H1 (cell line): Measurements from ENCODE around the gene ANKEF1. TPM values are rescaled to one million over a fixed set of nuclear protein-coding genes. Genes with fewer than 3 reads are reported as not detected.

Source experiments
- CTCF ChIA-PET: fragments of 300-600 bp; sonication (Branson Sonifier 250); formaldehyde crosslinking; loops from one replicate; lab custom pipeline; 2021; ENCODE audit not compliant: partially characterized antibody; lab: Charles Lee
- POLR2A ChIA-PET: fragments of 300-600 bp; sonication (Branson Sonifier 250); formaldehyde crosslinking; loops from one replicate; lab custom pipeline; 2021; ENCODE audit warnings: inconsistent platforms; ENCODE audit not compliant: partially characterized antibody; lab: Charles Lee
- DNase-seq, 2 experiments: peaks; one replicate each; pipeline versions ENCODE4 v3.0.0 to v3.0.0-alpha.2; 2010 to 2022; ENCODE audit warnings: low spot score in 2 of 2, low read depth in 1 of 2, mixed read lengths in 1 of 2
- FAIRE-seq: peaks from 2 replicates; lab custom pipeline; 2011; peaks lifted over from hg19 to GRCh38; lab: Jason Lieb, UNC
- H2AFZ ChIP-seq: 2 replicates; pipeline ENCODE4 v1.8.1; 2012; ENCODE audit warnings: low read length, inconsistent platforms
- H2AK5ac ChIP-seq: 2 replicates; pipeline ENCODE4 v1.6.1; 2013; ENCODE audit warnings: low read depth, low read length
- H2BK120ac ChIP-seq: replicated peaks from 2 replicates; pipeline ENCODE3; 2013; ENCODE audit warnings: low read depth, low read length, inconsistent platforms
- H2BK12ac ChIP-seq: 2 replicates; pipeline ENCODE4 v1.6.1; 2013; ENCODE audit warnings: low read depth, low read length
- H2BK15ac ChIP-seq: 2 replicates; pipeline ENCODE4 v1.6.1; 2013; ENCODE audit warnings: low read length
- H2BK20ac ChIP-seq: 2 replicates; pipeline ENCODE4 v1.6.1; 2013; ENCODE audit warnings: low read length
- H2BK5ac ChIP-seq: 2 replicates; pipeline ENCODE4 v1.6.1; 2013; ENCODE audit warnings: low read depth, low read length
- H3K14ac ChIP-seq: 2 replicates; pipeline ENCODE4 v1.6.1; 2013; ENCODE audit warnings: inconsistent platforms; ENCODE audit not compliant: insufficient read length
- H3K18ac ChIP-seq: 2 replicates; pipeline ENCODE4 v1.6.1; 2013; ENCODE audit warnings: low read length; ENCODE audit errors: extremely low read depth
- H3K23ac ChIP-seq: 2 replicates; pipeline ENCODE4 v1.6.1; 2013; ENCODE audit warnings: inconsistent platforms; ENCODE audit not compliant: insufficient read length
- H3K23me2 ChIP-seq: 2 replicates; pipeline ENCODE4 v1.6.1; 2013; ENCODE audit warnings: low read depth, low read length
- H3K27ac ChIP-seq: 2 replicates; pipeline ENCODE4 v1.6.1; 2011; ENCODE audit warnings: low read depth, low read length, inconsistent platforms
- H3K27me3 ChIP-seq, 4 experiments: replicated peaks in 1 of 4; 1 replicate in 1 of 4; 2 replicates in 3 of 4; pipeline versions ENCODE4 v1.6.1 to v1.8.1; 2011 to 2013; ENCODE audit warnings: low read length in 3 of 4, mild to moderate bottlenecking in 3 of 4, inconsistent platforms in 2 of 4, mixed read lengths in 2 of 4, moderate library complexity in 1 of 4; ENCODE audit not compliant: control insufficient read depth in 3 of 4, insufficient read depth in 3 of 4; ENCODE audit errors: extremely low read depth in 1 of 4
- H3K36me3 ChIP-seq, 4 experiments: 2 replicates each; pipeline versions ENCODE4 v1.6.1 to v1.8.1; 2011 to 2013; ENCODE audit warnings: mild to moderate bottlenecking in 4 of 4, low read length in 3 of 4, moderate library complexity in 2 of 4, control low read depth in 1 of 4, inconsistent platforms in 1 of 4; ENCODE audit not compliant: insufficient read depth in 4 of 4, control insufficient read depth in 2 of 4
- H3K4ac ChIP-seq: replicated peaks from 2 replicates; pipeline ENCODE3; 2013; ENCODE audit warnings: low read length, low read depth, mixed read lengths, inconsistent platforms; ENCODE audit not compliant: insufficient read length
- H3K4me1 ChIP-seq, 4 experiments: replicated peaks in 1 of 4; 1 replicate in 1 of 4; 2 replicates in 3 of 4; pipeline versions ENCODE4 v1.6.1 to v1.8.1; 2011 to 2013; ENCODE audit warnings: low read length in 3 of 4, inconsistent platforms in 2 of 4, mixed read lengths in 1 of 4; ENCODE audit not compliant: insufficient read depth in 4 of 4, control insufficient read depth in 3 of 4
- H3K4me2 ChIP-seq, 2 experiments: 2 replicates each; pipeline versions ENCODE4 v1.6.1 to v1.8.1; 2011 to 2013; ENCODE audit warnings: low read depth in 2 of 2, low read length in 2 of 2, control low read depth in 1 of 2, inconsistent platforms in 1 of 2, mild to moderate bottlenecking in 1 of 2; ENCODE audit not compliant: insufficient read depth in 1 of 2
- H3K4me3 ChIP-seq, 4 experiments: fragments of 200-600, 300-600 bp in 1 of 4; sonication (generic), shearing (Covaris generic), sonication (Bioruptor Twin) in 1 of 4; 2 replicates each; pipeline versions ENCODE4 v1.5.1 to v1.8.1; 2011 to 2016; ENCODE audit warnings: low read length in 4 of 4, low read depth in 3 of 4, control low read depth in 2 of 4, inconsistent platforms in 2 of 4, mild to moderate bottlenecking in 2 of 4, mixed read lengths in 1 of 4, moderate library complexity in 1 of 4; ENCODE audit not compliant: insufficient read depth in 2 of 4; ENCODE audit errors: extremely low read depth in 1 of 4
- H3K56ac ChIP-seq: replicated peaks from 2 replicates; pipeline ENCODE3; 2013; ENCODE audit warnings: low read depth, mild to moderate bottlenecking, mixed read lengths, low read length, inconsistent platforms; ENCODE audit not compliant: insufficient read length
- H3K79me1 ChIP-seq: 2 replicates; pipeline ENCODE4 v1.6.1; 2013; ENCODE audit warnings: low read depth, low read length, control low read depth
- H3K79me2 ChIP-seq, 2 experiments: 2 replicates each; pipeline versions ENCODE4 v1.6.1 to v1.8.1; 2012 to 2013; ENCODE audit warnings: low read length in 2 of 2, mild to moderate bottlenecking in 2 of 2, inconsistent platforms in 1 of 2; ENCODE audit not compliant: insufficient read depth in 2 of 2, control insufficient read depth in 1 of 2
- H3K9ac ChIP-seq, 4 experiments: replicated peaks in 1 of 4; 1 replicate in 1 of 4; 2 replicates in 3 of 4; pipeline versions ENCODE4 v1.6.1 to v1.8.1; 2011 to 2013; ENCODE audit warnings: low read depth in 3 of 4, low read length in 3 of 4, control low read depth in 2 of 4, mild to moderate bottlenecking in 2 of 4, moderate library complexity in 2 of 4, inconsistent platforms in 1 of 4; ENCODE audit errors: extremely low read depth in 1 of 4
- H3K9me3 ChIP-seq, 2 experiments: 2 replicates each; pipeline versions ENCODE4 v1.6.1 to v1.8.1; 2012 to 2013; ENCODE audit warnings: mild to moderate bottlenecking in 2 of 2, moderate library complexity in 2 of 2, control low read depth in 1 of 2, inconsistent platforms in 1 of 2, low read depth in 1 of 2, low read length in 1 of 2, mixed read lengths in 1 of 2; ENCODE audit not compliant: insufficient read depth in 2 of 2
- H4K20me1 ChIP-seq, 2 experiments: replicated peaks in 1 of 2; 2 replicates each; pipeline versions ENCODE3 to v1.8.1; 2011 to 2013; ENCODE audit warnings: inconsistent platforms in 2 of 2, low read length in 2 of 2, mild to moderate bottlenecking in 1 of 2; ENCODE audit not compliant: insufficient read depth in 2 of 2, control insufficient read depth in 1 of 2
- H4K5ac ChIP-seq: 2 replicates; pipeline ENCODE4 v1.6.1; 2013; ENCODE audit warnings: low read length, low read depth, mixed read lengths, inconsistent platforms; ENCODE audit not compliant: insufficient read length
- H4K8ac ChIP-seq: 2 replicates; pipeline ENCODE4 v1.8.0; 2013; ENCODE audit warnings: mild to moderate bottlenecking, moderate library complexity, low read length, inconsistent platforms; ENCODE audit not compliant: insufficient read depth; ENCODE audit errors: extremely low read depth
- H4K91ac ChIP-seq: replicated peaks from 2 replicates; pipeline ENCODE3; 2013; ENCODE audit warnings: low read length, mixed read lengths, inconsistent platforms; ENCODE audit not compliant: insufficient read length
- CEBPB ChIP-seq: IDR thresholded peaks from 2 replicates; pipeline ENCODE4 v1.6.1; 2012; ENCODE audit warnings: low read depth, low read length
- CHD1 ChIP-seq: IDR thresholded peaks from 2 replicates; pipeline ENCODE4 v1.6.1; 2012; ENCODE audit warnings: low read depth, low read length, improper control_type of control experiment
- EZH2 ChIP-seq: fragments of 200-600 bp; sonication (generic); IDR thresholded peaks from 2 replicates; pipeline ENCODE4 v1.7.1; 2012; ENCODE audit warnings: low read depth, mild to moderate bottlenecking, moderate library complexity, low read length, inconsistent platforms; ENCODE audit not compliant: severe bottlenecking
- FOSL1 ChIP-seq: IDR thresholded peaks from 2 replicates; pipeline ENCODE4 v1.6.1; 2011; ENCODE audit warnings: mild to moderate bottlenecking, low read depth, low read length, moderate library complexity; ENCODE audit not compliant: insufficient read depth
- HDAC2 ChIP-seq, 2 experiments: fragments of 300-600 bp in 1 of 2; sonication (generic) in 1 of 2; IDR thresholded peaks; 2 replicates each; pipeline ENCODE4 v1.6.1; 2011 to 2012; ENCODE audit warnings: low read depth in 2 of 2, low read length in 2 of 2, mild to moderate bottlenecking in 2 of 2, moderate library complexity in 2 of 2, borderline replicate concordance in 1 of 2, inconsistent platforms in 1 of 2
- POU5F1 ChIP-seq: IDR thresholded peaks from 2 replicates; pipeline ENCODE4 v1.6.1; 2011; ENCODE audit warnings: low read depth, mild to moderate bottlenecking, low read length, moderate library complexity
- SRF ChIP-seq: IDR thresholded peaks from 2 replicates; pipeline ENCODE4 v1.6.1; 2011; ENCODE audit warnings: mild to moderate bottlenecking, low read depth, low read length, moderate library complexity
- TAF7 ChIP-seq: optimal IDR thresholded peaks from 2 replicates; pipeline ENCODE3; 2011; ENCODE audit warnings: low read depth, mild to moderate bottlenecking, inconsistent platforms, low read length, moderate library complexity, borderline replicate concordance
- TEAD4 ChIP-seq: IDR thresholded peaks from 2 replicates; pipeline ENCODE4 v1.6.1; 2012; ENCODE audit warnings: low read depth, low read length, inconsistent platforms, mixed read lengths
- WGBS, 2 experiments: shearing (Covaris generic) in 1 of 2; methylation state at CpG; one replicate each; pipeline versions ENCODE4 v1.1.6 to v1.1.7; 2013 to 2015; ENCODE audit warnings: low lambda C conversion rate in 2 of 2, mixed read lengths in 2 of 2, inconsistent platforms in 1 of 2, low coverage in 1 of 2, missing lambda C conversion rate in 1 of 2; ENCODE audit not compliant: insufficient replicate concordance in 2 of 2, insufficient coverage in 1 of 2, insufficient read length in 1 of 2; ENCODE audit errors: extremely low coverage in 1 of 2, missing lambda C conversion rate in 1 of 2; 5-methylcytosine and 5-hydroxymethylcytosine counted together
- polyA plus RNA-seq, 7 experiments: library from polyadenylated mRNA; depleted of rRNA in 3 of 7; stranded (reverse) in 5 of 7; unstranded in 2 of 7; fragments of >200 nt in 5 of 7; fragments of 200-250 nt in 2 of 7; gene quantifications; 1 replicate in 5 of 7; 2 replicates in 1 of 7; 4 replicates in 1 of 7; pipeline versions ENCODE4 v1.2.1 to v1.2.3, GENCODE V29; 2011 to 2013; ENCODE audit warnings: missing spikeins in 2 of 7, mixed read lengths in 2 of 7
- total RNA-seq: library from RNA; stranded (reverse); fragmentation: NEBNext Ultra II Directional; extraction: Animal tissue kit (Norgen Biotek cat#: 25700); gene quantifications from 2 replicates; pipeline ENCODE4 v1.2.1, GENCODE V29; 2021
- TF ChIP-seq, protein P1 (sequence below): IDR thresholded peaks from 2 replicates; pipeline ENCODE4 v1.6.1; 2012; ENCODE audit warnings: low read length, inconsistent platforms

Gene ANKEF1
- total and polyA plus RNA-seq, 2 of the 8 experiments (the other 6 are each of a cell fraction or from before 2014, with no cell fraction given), result 2.8 to 10.0 TPM

DNA sequence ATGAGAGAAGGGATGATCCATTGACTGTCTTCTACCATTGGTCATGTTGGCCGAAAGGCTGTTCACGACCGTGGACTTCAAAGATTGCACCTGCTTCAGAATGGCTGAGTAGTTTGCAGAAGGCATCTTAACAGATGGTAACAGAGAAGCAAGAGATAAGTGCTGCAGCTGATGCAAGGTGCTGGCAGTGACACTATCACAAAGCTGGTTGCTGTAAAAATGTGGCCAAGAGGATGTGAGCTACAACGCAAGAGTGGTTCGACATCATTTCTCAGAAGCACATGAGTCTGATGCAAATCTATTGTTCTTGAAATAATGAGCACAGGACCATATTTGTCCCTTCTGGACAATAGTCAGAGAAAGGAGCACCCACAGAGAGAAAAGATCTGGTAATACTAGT is 27.0 kb upstream of the ANKEF1 start:
- no peak overlapping the region for H3K4me3 ChIP-seq
- DNase-seq (no peak), FAIRE-seq (no peak)
- CTCF ChIA-PET, result no interaction called here
- no peaks in the 10 kb centered on the region for H3K27me3 ChIP-seq
- H3K4me1 ChIP-seq, result peaks cover 0 to 6% (median 1%) of the 10 kb centered on the region in 4 experiments; a peak in 3 of 7 replicates
- TF ChIP-seq CEBPB (no peak), TAF7 (no peak), POU5F1 (no peak), SRF (no peak), HDAC2 (IDR thresholded peaks at IDR 0.05; ENCODE audit: borderline replicate concordance in 1 of 2, low read depth in 2 of 2, low read length in 2 of 2) (no peak), CHD1 (no peak), EZH2 (no peak), FOSL1 (no peak), TEAD4 (no peak)
- TF ChIP-seq, protein P1, sequence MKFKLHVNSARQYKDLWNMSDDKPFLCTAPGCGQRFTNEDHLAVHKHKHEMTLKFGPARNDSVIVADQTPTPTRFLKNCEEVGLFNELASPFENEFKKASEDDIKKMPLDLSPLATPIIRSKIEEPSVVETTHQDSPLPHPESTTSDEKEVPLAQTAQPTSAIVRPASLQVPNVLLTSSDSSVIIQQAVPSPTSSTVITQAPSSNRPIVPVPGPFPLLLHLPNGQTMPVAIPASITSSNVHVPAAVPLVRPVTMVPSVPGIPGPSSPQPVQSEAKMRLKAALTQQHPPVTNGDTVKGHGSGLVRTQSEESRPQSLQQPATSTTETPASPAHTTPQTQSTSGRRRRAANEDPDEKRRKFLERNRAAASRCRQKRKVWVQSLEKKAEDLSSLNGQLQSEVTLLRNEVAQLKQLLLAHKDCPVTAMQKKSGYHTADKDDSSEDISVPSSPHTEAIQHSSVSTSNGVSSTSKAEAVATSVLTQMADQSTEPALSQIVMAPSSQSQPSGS, result no peak
- no peaks in the 10 kb centered on the region for H3K79me2 ChIP-seq
- no peak overlapping the region for H3K14ac ChIP-seq
- no peak overlapping the region for H2BK5ac ChIP-seq
- no peaks in the 10 kb centered on the region for H3K79me1 ChIP-seq
- no peaks in the 10 kb centered on the region for H3K9me3 ChIP-seq
- no peak overlapping the region for H2AK5ac ChIP-seq
- H4K20me1 ChIP-seq, result no peaks in the 10 kb centered on the region
- no peaks in the 10 kb centered on the region for H3K36me3 ChIP-seq
- H3K4me2 ChIP-seq, result no peak overlapping the region
- H4K5ac ChIP-seq, result no peak overlapping the region
- no peak overlapping the region for H3K56ac ChIP-seq
- no peak overlapping the region for H2BK120ac ChIP-seq
- no peaks in the 10 kb centered on the region for H3K23me2 ChIP-seq
- H2BK12ac ChIP-seq, result no peak overlapping the region
- no peak overlapping the region for H3K4ac ChIP-seq
- H4K91ac ChIP-seq, result no peak overlapping the region
- POLR2A ChIA-PET, result no interaction called here
- 0 out of 2 replicates have a peak overlapping the region, but pooled peaks have one; percentile 13 for H2AFZ ChIP-seq
- H3K9ac ChIP-seq, result no peak overlapping the region
- no peak overlapping the region for H3K23ac ChIP-seq
- H3K27ac ChIP-seq, result no peak overlapping the region
- H3K18ac ChIP-seq, result no peak overlapping the region
- no peak overlapping the region for H2BK20ac ChIP-seq
- H2BK15ac ChIP-seq, result no peak overlapping the region
- no peak overlapping the region for H4K8ac ChIP-seq
- WGBS, 2 experiments, result 95% methylated on average over 5 of the region's 5 CpGs; no CpG with 5 or more reads in 1 of the 2 experiments
